Esophagus squamous epithelium (tissue), 4 donors: ENCODE measurements around the gene CDH6.

ENCODE experiments used
- POLR2A ChIP-seq, 4 donors: fragments of 450-650 bp; IDR thresholded peaks; one replicate each; pipeline ENCODE4 v1.6.1; 2017; ENCODE audit warnings: antibody characterized with exemption in 4 of 4, mild to moderate bottlenecking in 4 of 4, moderate library complexity in 3 of 4
- TF ChIP-seq, protein P1 (sequence below), 6 experiments: fragments of 450-650 bp in 4 of 6; fragments of 200-600 bp in 2 of 6; sonication (generic) in 2 of 6; IDR thresholded peaks; one replicate each; pipeline ENCODE4 v1.5.1; 2016 to 2019; ENCODE audit warnings: antibody characterized with exemption in 6 of 6, mild to moderate bottlenecking in 4 of 6, moderate library complexity in 4 of 6

GRCh38 chr5:31213257-31213656, 19.8 kb downstream of the CDH6 start:
- TF ChIP-seq, protein P1, sequence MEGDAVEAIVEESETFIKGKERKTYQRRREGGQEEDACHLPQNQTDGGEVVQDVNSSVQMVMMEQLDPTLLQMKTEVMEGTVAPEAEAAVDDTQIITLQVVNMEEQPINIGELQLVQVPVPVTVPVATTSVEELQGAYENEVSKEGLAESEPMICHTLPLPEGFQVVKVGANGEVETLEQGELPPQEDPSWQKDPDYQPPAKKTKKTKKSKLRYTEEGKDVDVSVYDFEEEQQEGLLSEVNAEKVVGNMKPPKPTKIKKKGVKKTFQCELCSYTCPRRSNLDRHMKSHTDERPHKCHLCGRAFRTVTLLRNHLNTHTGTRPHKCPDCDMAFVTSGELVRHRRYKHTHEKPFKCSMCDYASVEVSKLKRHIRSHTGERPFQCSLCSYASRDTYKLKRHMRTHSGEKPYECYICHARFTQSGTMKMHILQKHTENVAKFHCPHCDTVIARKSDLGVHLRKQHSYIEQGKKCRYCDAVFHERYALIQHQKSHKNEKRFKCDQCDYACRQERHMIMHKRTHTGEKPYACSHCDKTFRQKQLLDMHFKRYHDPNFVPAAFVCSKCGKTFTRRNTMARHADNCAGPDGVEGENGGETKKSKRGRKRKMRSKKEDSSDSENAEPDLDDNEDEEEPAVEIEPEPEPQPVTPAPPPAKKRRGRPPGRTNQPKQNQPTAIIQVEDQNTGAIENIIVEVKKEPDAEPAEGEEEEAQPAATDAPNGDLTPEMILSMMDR (IDR thresholded peaks at IDR 0.05), result no peak
- no peak for TF ChIP-seq POLR2A (IDR thresholded peaks at IDR 0.05)
